SH-SY5Y (cell line): ENCODE measurements around the gene UTS2R.

Experiments
- GATA2 ChIP-seq: IDR thresholded peaks from 2 replicates; pipeline ENCODE4 v1.6.1; 2011; ENCODE audit warnings: mild to moderate bottlenecking, low read depth, low read length
- GATA3 ChIP-seq: IDR thresholded peaks from 2 replicates; pipeline ENCODE4 v1.6.1; 2011; ENCODE audit warnings: low read depth, mild to moderate bottlenecking, low read length, moderate library complexity

DNA sequence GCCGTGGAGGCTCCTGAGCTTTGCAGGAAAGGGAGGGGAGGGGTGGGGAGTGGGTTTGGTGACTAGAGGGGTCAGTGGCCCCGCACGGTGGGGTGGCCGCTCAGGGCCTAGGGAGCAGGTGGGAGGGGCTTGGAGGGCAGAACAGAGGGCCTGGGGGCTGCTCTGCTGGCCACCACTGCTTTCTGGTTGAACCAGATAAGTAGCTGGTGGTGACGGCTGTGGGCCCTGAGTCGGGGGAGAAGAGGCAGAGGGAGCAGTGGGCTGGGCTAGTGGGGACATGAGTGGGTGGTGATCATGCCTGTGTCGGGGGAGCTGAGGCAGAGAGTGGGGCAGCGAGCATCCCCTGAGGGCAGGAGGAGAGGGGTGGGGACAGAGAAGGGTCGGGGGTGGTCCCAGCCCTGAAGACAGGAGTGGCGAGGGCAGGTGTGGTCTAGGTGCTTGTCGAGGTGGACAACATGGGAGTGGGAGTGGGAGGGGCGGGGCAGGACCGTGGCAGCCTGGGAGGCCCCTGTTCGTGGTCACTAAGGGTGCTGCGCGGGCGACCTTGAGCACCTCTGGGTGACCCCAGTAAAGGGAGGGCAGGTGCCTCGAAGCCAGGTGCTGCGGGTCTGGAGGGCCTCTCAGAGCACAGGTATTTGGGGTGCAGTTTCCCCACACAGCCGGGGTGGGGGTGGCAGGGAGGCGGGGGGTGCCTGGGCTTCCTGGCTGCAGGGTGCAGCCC is 47.9 kb upstream of the UTS2R start:
- TF ChIP-seq GATA2 (no peak), GATA3 (no peak)
